Activated CD4-positive, alpha-beta memory T cell treated with anti-CD3 and anti-CD28 coated beads for 36 hours (primary cell): Measurements from ENCODE around the gene STK38. TPM values are rescaled to one million over a fixed set of nuclear protein-coding genes. Genes with fewer than 3 reads are reported as not detected.
"Not testable (repeated sequence)": the region's sequence is repeated elsewhere in the genome, so short reads cannot be mapped to it uniquely, and the experiment has no call there.

Source experiments
- CTCF ChIA-PET: fragments of 350-600 bp; sonication (Branson Sonifier 250); formaldehyde crosslinking; loops from one replicate; lab custom pipeline; 2021; ENCODE audit warnings: antibody characterized with exemption, inconsistent platforms; lab: Charles Lee
- POLR2A ChIA-PET: fragments of 350-600 bp; sonication (Branson Sonifier 250); formaldehyde crosslinking; loops from one replicate; lab custom pipeline; 2021; ENCODE audit warnings: antibody characterized with exemption; lab: Charles Lee
- DNase-seq: peaks from one replicate; pipeline ENCODE4 v3.0.0-alpha.2; 2020
- H3K27ac Mint-ChIP-seq: one replicate; pipeline ENCODE4 v1.8.0; 2021; ENCODE audit warnings: mixed read lengths
- H3K27me3 Mint-ChIP-seq: one replicate; pipeline ENCODE4 v1.8.0; 2021; ENCODE audit warnings: mixed read lengths
- H3K36me3 Mint-ChIP-seq: one replicate; pipeline ENCODE4 v1.8.0; 2021; ENCODE audit warnings: mixed read lengths
- H3K4me1 Mint-ChIP-seq: one replicate; pipeline ENCODE4 v1.8.0; 2021; ENCODE audit warnings: low read depth, mixed read lengths
- H3K4me3 Mint-ChIP-seq: one replicate; pipeline ENCODE4 v1.8.0; 2021; ENCODE audit warnings: mild to moderate bottlenecking, mixed read lengths
- H3K9me3 Mint-ChIP-seq: one replicate; pipeline ENCODE4 v1.8.0; 2021; ENCODE audit warnings: mixed read lengths
- intact Hi-C: fragments of 100-400 bp; cut with micrococcal nuclease; formaldehyde crosslinking; loops from one replicate; pipeline ENCODE4 v1.15.1; 2023
- total RNA-seq, 2 experiments: library from RNA; stranded (reverse); gene quantifications; one replicate each; pipeline ENCODE4 v1.2.3, GENCODE V29; 2021

STK38 gene
- total RNA-seq, 2 experiments from 2014 or later = 25.8 to 27.5 TPM

- POLR2A ChIA-PET = interaction anchor here (0.5 kb wide), 1 partner anchor 26 kb away, joined by 3 read pairs; no protein-coding TSS in a partner anchor
- Mint-ChIP-seq H3K9me3 (no peaks in the 10 kb centered on the region), H3K4me3 (no peak overlapping the region), H3K36me3 (peaks cover 17% of the 10 kb centered on the region), H3K27ac (peak overlapping the region; percentile 29), H3K4me1 (peaks cover 19% of the 10 kb centered on the region), H3K27me3 (no peaks in the 10 kb centered on the region)
- CTCF ChIA-PET = no interaction called here
- DNase-seq = no peak
- intact Hi-C loops = no loop called here
These were observed 78.1 kb downstream of the STK38 start for GRCh38 chr6:36469148-36469661.

GRCh38 chr6:36467625-36468024, 79.7 kb downstream of the STK38 start:
- intact Hi-C loops = no loop called here

GRCh38 chr6:36464233-36464632, 83.0 kb downstream of the STK38 start:
- Mint-ChIP-seq H3K27me3 (no peaks in the 10 kb centered on the region), H3K27ac (no peak overlapping the region), H3K9me3 (no peaks in the 10 kb centered on the region), H3K4me1 (peaks cover 34% of the 10 kb centered on the region), H3K4me3 (no peak overlapping the region), H3K36me3 (peaks cover 17% of the 10 kb centered on the region)
- CTCF ChIA-PET = no interaction called here
- intact Hi-C loops = no loop called here
- no peak for DNase-seq
- POLR2A ChIA-PET = no interaction called here

More at GRCh38 chr6:36467625-36468024, 79.7 kb downstream of the STK38 start:
- no peak overlapping the region for H3K27ac Mint-ChIP-seq
- DNase-seq = no peak
- no peak overlapping the region for H3K4me3 Mint-ChIP-seq
- ChIA-PET POLR2A (no interaction called here), CTCF (no interaction called here)
- H3K4me1 Mint-ChIP-seq = peaks cover 27% of the 10 kb centered on the region
- peaks cover 22% of the 10 kb centered on the region for H3K36me3 Mint-ChIP-seq
- no peaks in the 10 kb centered on the region for H3K9me3 Mint-ChIP-seq
- no peaks in the 10 kb centered on the region for H3K27me3 Mint-ChIP-seq

GRCh38 chr6:36463676-36464075, 83.6 kb downstream of the STK38 start:
- no peaks in the 10 kb centered on the region for H3K9me3 Mint-ChIP-seq
- H3K27ac Mint-ChIP-seq = no peak overlapping the region
- intact Hi-C loops = no loop called here
- ChIA-PET POLR2A (no interaction called here), CTCF (no interaction called here)
- no peak overlapping the region for H3K4me3 Mint-ChIP-seq
- no peak for DNase-seq
- H3K4me1 Mint-ChIP-seq = peaks cover 31% of the 10 kb centered on the region
- H3K27me3 Mint-ChIP-seq = no peaks in the 10 kb centered on the region
- peaks cover 15% of the 10 kb centered on the region for H3K36me3 Mint-ChIP-seq

- no peak for DNase-seq
- intact Hi-C loops = no loop called here
- ChIA-PET CTCF (interaction anchor here (1.3 kb wide), 1 partner anchor 159 kb away, joined by 3 read pairs; no protein-coding TSS in a partner anchor), POLR2A (no interaction called here)
- Mint-ChIP-seq H3K27me3 (no peaks in the 10 kb centered on the region), H3K4me1 (peaks cover 33% of the 10 kb centered on the region), H3K4me3 (no peak overlapping the region), H3K9me3 (no peaks in the 10 kb centered on the region), H3K27ac (no peak overlapping the region), H3K36me3 (peaks cover 16% of the 10 kb centered on the region)
These were observed 85.6 kb downstream of the STK38 start for GRCh38 chr6:36461646-36462045.

GRCh38 chr6:36460916-36461315, 86.4 kb downstream of the STK38 start:
- Mint-ChIP-seq H3K9me3 (no peaks in the 10 kb centered on the region), H3K36me3 (peaks cover 16% of the 10 kb centered on the region), H3K4me1 (peaks cover 33% of the 10 kb centered on the region), H3K27me3 (no peaks in the 10 kb centered on the region), H3K27ac (no peak overlapping the region), H3K4me3 (no peak overlapping the region)
- no peak for DNase-seq
- CTCF ChIA-PET = interaction anchor here (1.3 kb wide), 1 partner anchor 158 kb away, joined by 3 read pairs; no protein-coding TSS in a partner anchor
- intact Hi-C loops = no loop called here
- POLR2A ChIA-PET = no interaction called here

GRCh38 chr6:36459501-36459900, 87.8 kb downstream of the STK38 start:
- Mint-ChIP-seq H3K9me3 (no peaks in the 10 kb centered on the region), H3K4me1 (peaks cover 28% of the 10 kb centered on the region)

GRCh38 chr6:36455486-36456027, 91.7 kb downstream of the STK38 start:
- Mint-ChIP-seq H3K9me3 (no peaks in the 10 kb centered on the region), H3K4me3 (no peak overlapping the region), H3K27ac (no peak overlapping the region), H3K4me1 (peaks cover 11% of the 10 kb centered on the region), H3K27me3 (no peaks in the 10 kb centered on the region), H3K36me3 (peaks cover 6% of the 10 kb centered on the region)
- POLR2A ChIA-PET = no interaction called here
- CTCF ChIA-PET = interaction anchor here (0.6 to 1.3 kb wide), 2 partner anchors 32 to 158 kb away, joined by 3 read pairs; no protein-coding TSS in a partner anchor
- DNase-seq = no peak
- intact Hi-C loops = no loop called here

More at GRCh38 chr6:36459501-36459900, 87.8 kb downstream of the STK38 start:
- Mint-ChIP-seq H3K27ac (no peak overlapping the region), H3K36me3 (peaks cover 16% of the 10 kb centered on the region), H3K4me3 (no peak overlapping the region), H3K27me3 (no peaks in the 10 kb centered on the region)
- intact Hi-C loops = no loop called here
- CTCF ChIA-PET = interaction anchor here (1.0 kb wide), 1 partner anchor 119 kb away, joined by 6 read pairs; no protein-coding TSS in a partner anchor
- POLR2A ChIA-PET = interaction anchor here (0.6 kb wide), 1 partner anchor 16 kb away, joined by 4 read pairs; no protein-coding TSS in a partner anchor
- DNase-seq = no peak

- H3K27ac Mint-ChIP-seq, H3K27me3 Mint-ChIP-seq, CTCF ChIA-PET, H3K9me3 Mint-ChIP-seq, intact Hi-C loops, POLR2A ChIA-PET, H3K4me3 Mint-ChIP-seq, DNase-seq: not testable (repeated sequence)
- peaks cover 23% of the 10 kb centered on the region for H3K36me3 Mint-ChIP-seq
- H3K4me1 Mint-ChIP-seq = peaks cover 23% of the 10 kb centered on the region
These were observed 94.4 kb downstream of the STK38 start for GRCh38 chr6:36452897-36453296.

- H3K27me3 Mint-ChIP-seq, POLR2A ChIA-PET, DNase-seq, CTCF ChIA-PET, intact Hi-C loops, H3K9me3 Mint-ChIP-seq, H3K4me3 Mint-ChIP-seq, H3K27ac Mint-ChIP-seq: not testable (repeated sequence)
- H3K4me1 Mint-ChIP-seq = peaks cover 39% of the 10 kb centered on the region
- peaks cover 27% of the 10 kb centered on the region for H3K36me3 Mint-ChIP-seq
These were observed 98.1 kb downstream of the STK38 start for GRCh38 chr6:36449173-36449572.

GRCh38 chr6:36445621-36446020, 101.7 kb downstream of the STK38 start:
- POLR2A ChIA-PET = interaction anchor here (1.0 kb wide), 1 partner anchor 22 kb away, joined by 3 read pairs; no protein-coding TSS in a partner anchor
- H3K4me3 Mint-ChIP-seq = peak overlapping the region; percentile 11
- CTCF ChIA-PET = no interaction called here
- H3K27ac Mint-ChIP-seq = peak overlapping the region; percentile 11
- H3K36me3 Mint-ChIP-seq = peaks cover 27% of the 10 kb centered on the region
- intact Hi-C loops = no loop called here
- peaks cover 50% of the 10 kb centered on the region for H3K4me1 Mint-ChIP-seq
- peaks cover 4% of the 10 kb centered on the region for H3K9me3 Mint-ChIP-seq
- H3K27me3 Mint-ChIP-seq = no peaks in the 10 kb centered on the region
- DNase-seq = no peak

GRCh38 chr6:36444470-36444869, 102.8 kb downstream of the STK38 start:
- Mint-ChIP-seq H3K27me3 (no peaks in the 10 kb centered on the region), H3K27ac (peak overlapping the region; percentile 97), H3K4me3 (peak overlapping the region; percentile 97), H3K9me3 (peaks cover 4% of the 10 kb centered on the region), H3K4me1 (peaks cover 41% of the 10 kb centered on the region), H3K36me3 (peaks cover 25% of the 10 kb centered on the region)
- POLR2A ChIA-PET = interaction anchor here (1.0 kb wide), 1 partner anchor 149 kb away, joined by 3 read pairs; no protein-coding TSS in a partner anchor
- CTCF ChIA-PET = interaction anchor here (1.2 to 1.8 kb wide), 2 partner anchors 21 to 142 kb away, joined by 3 to 12 read pairs; no protein-coding TSS in a partner anchor
- intact Hi-C loops = loop anchor here (5.0 kb wide), 4 partner anchors 247 to 417 kb away; partner anchors contain the start of genes BRPF3 and MAPK14
- DNase-seq = no peak
